Measurements from ENCODE around the gene AKAP11. TPM values are rescaled to one million over a fixed set of nuclear protein-coding genes. Genes with fewer than 3 reads are reported as not detected.

AKAP11 gene
- total RNA-seq, 1 donor, result 20.3 TPM

Other genes starting within 250 kb of the AKAP11 start
- 3.9 TPM for gene DGKH, start 223.5 kb upstream of the AKAP11 start, total RNA-seq